HepG2 (cell line): ENCODE measurements around the gene MLLT1. TPM values are rescaled to one million over a fixed set of nuclear protein-coding genes. Genes with fewer than 3 reads are reported as not detected.
A peak's percentile ranks its signal among the peaks of the same experiment; 100 is the strongest.

Experiments
- ATAC-seq: fragments of 200-7000 bp; cut with Tn5 transposase; 3 replicates; pipeline ENCODE4 v1.9.1; 2020; ENCODE audit warnings: mild to moderate bottlenecking, moderate library complexity
- BruUV-seq: library from RNA; stranded (reverse); fragments of 400-500 nt; replicated peaks from 2 replicates; lab custom pipeline; 2021; lab: Mats Ljungman, UMichigan
- CTCF ChIA-PET: fragments of 300-600 bp; formaldehyde crosslinking; extraction: SDS; loops from one replicate; lab custom pipeline; 2021; ENCODE audit warnings: low total read pairs, inconsistent platforms, low intra/inter-chr PET ratio; lab: Yijun Ruan, JAX
- POLR2A ChIA-PET: fragments of 350-600 bp; sonication (Branson Sonifier 250); formaldehyde crosslinking; loops from one replicate; lab custom pipeline; 2020; ENCODE audit warnings: antibody characterized with exemption, inconsistent platforms; lab: Yijun Ruan, JAX
- DNase-seq: peaks from one replicate; pipeline ENCODE4 v3.0.0-alpha.2; 2015; ENCODE audit warnings: low spot score
- FAIRE-seq: peaks from 3 replicates; lab custom pipeline; 2011; peaks lifted over from hg19 to GRCh38; lab: Jason Lieb, UNC
- H2AFZ ChIP-seq: one replicate; pipeline ENCODE4 v1.6.1; 2011; ENCODE audit warnings: low read length, inconsistent platforms
- H3K27ac ChIP-seq: fragments of 300-600 bp; 3 replicates; pipeline ENCODE4 v1.8.0; 2011; ENCODE audit warnings: mixed run types, mild to moderate bottlenecking, mixed read lengths, low read length, inconsistent platforms; ENCODE audit not compliant: insufficient read depth; ENCODE audit errors: extremely low read length
- H3K27me3 ChIP-seq, 2 experiments: fragments of 200-600 bp in 1 of 2; 2 replicates in 1 of 2; 3 replicates in 1 of 2; pipeline versions ENCODE4 v1.6.0 to v1.8.0; 2011; ENCODE audit warnings: low read length in 2 of 2, mild to moderate bottlenecking in 2 of 2, moderate library complexity in 2 of 2, inconsistent platforms in 1 of 2; ENCODE audit not compliant: insufficient read depth in 2 of 2, control insufficient read depth in 1 of 2
- H3K36me3 ChIP-seq, 2 experiments: fragments of 200-600 bp in 1 of 2; replicated peaks in 1 of 2; 2 replicates in 1 of 2; 3 replicates in 1 of 2; pipeline versions ENCODE4 v1.5.1 to v1.8.0; 2011; ENCODE audit warnings: low read length in 2 of 2, inconsistent platforms in 1 of 2; ENCODE audit not compliant: insufficient read depth in 2 of 2, control insufficient read depth in 1 of 2
- H3K4me1 ChIP-seq: 2 replicates; pipeline ENCODE4 v1.5.1; 2012; ENCODE audit warnings: low read length, inconsistent platforms; ENCODE audit not compliant: insufficient read depth
- H3K4me2 ChIP-seq: 2 replicates; pipeline ENCODE4 v1.6.0; 2011; ENCODE audit warnings: low read depth, low read length, inconsistent platforms
- H3K4me3 ChIP-seq, 3 experiments: fragments of 200-600 bp in 1 of 3; sonication (generic), shearing (Covaris generic) in 1 of 3; replicated peaks in 1 of 3; 2 replicates each; pipeline ENCODE4 v1.5.1; 2011 to 2016; ENCODE audit warnings: low read length in 3 of 3, inconsistent platforms in 2 of 3, low read depth in 2 of 3, mild to moderate bottlenecking in 2 of 3, control low read depth in 1 of 3, mixed read lengths in 1 of 3; ENCODE audit not compliant: insufficient read depth in 1 of 3
- H3K79me2 ChIP-seq: one replicate; pipeline ENCODE4 v1.6.1; 2011; ENCODE audit warnings: low read length, inconsistent platforms; ENCODE audit not compliant: insufficient read depth
- H3K9ac ChIP-seq: 2 replicates; pipeline ENCODE4 v1.6.0; 2011; ENCODE audit warnings: mild to moderate bottlenecking, low read depth, low read length, inconsistent platforms; ENCODE audit not compliant: insufficient read depth
- H3K9me3 ChIP-seq: 2 replicates; pipeline ENCODE4 v1.5.1; 2012; ENCODE audit warnings: mild to moderate bottlenecking, low read length
- H4K20me1 ChIP-seq: 2 replicates; pipeline ENCODE4 v1.6.0; 2011; ENCODE audit warnings: inconsistent platforms, mild to moderate bottlenecking, low read length, moderate library complexity; ENCODE audit not compliant: insufficient read depth
- HDAC1 ChIP-seq: sonication (generic); formaldehyde crosslinking; IDR thresholded peaks from 2 replicates; pipeline ENCODE4 v1.5.1; 2020; ENCODE audit warnings: mild to moderate bottlenecking, missing genetic modification reagents
- ZBTB3 ChIP-seq: sonication (generic); formaldehyde crosslinking; IDR thresholded peaks from 2 replicates; pipeline ENCODE4 v1.4.0; 2020; ENCODE audit warnings: low read depth, mild to moderate bottlenecking, moderate library complexity, missing genetic modification reagents, borderline replicate concordance
- WGBS: methylation state at CpG from one replicate; pipeline ENCODE4 v1.1.6; 2017; ENCODE audit warnings: low lambda C conversion rate; 5-methylcytosine and 5-hydroxymethylcytosine counted together
- in situ Hi-C: cut with HindIII; loops from 2 replicates; pipeline ENCODE4 v1.10.0; 2017; ENCODE audit warnings: low pct_unique_long_range_greater_than_20kb; ENCODE audit not compliant: extremely low pct_ligation_motif_present
- intact Hi-C: fragments of 100-400 bp; cut with micrococcal nuclease; formaldehyde crosslinking; loops from one replicate; pipeline ENCODE4 v1.10.0; 2022; ENCODE audit not compliant: unreplicated experiment
- polyA plus RNA-seq, 8 experiments: library from polyadenylated mRNA; depleted of rRNA in 3 of 8; stranded (reverse) in 7 of 8; unstranded in 1 of 8; fragments of >200 nt; fragmentation: Illumina TruSeq in 4 of 8; extraction: Trizol in 4 of 8; gene quantifications; 2 replicates each; pipeline versions ENCODE4 v1.2.1 to v1.2.3, GENCODE V29; 2011 to 2016; ENCODE audit warnings: low read depth in 4 of 8, missing spikeins in 1 of 8, mixed read lengths in 1 of 8; ENCODE audit not compliant: insufficient read depth in 1 of 8
- total RNA-seq, 5 experiments: library from RNA; depleted of rRNA; stranded (reverse); fragments of >200 nt; fragmentation: Illumina TruSeq; extraction: Trizol; gene quantifications; 2 replicates each; pipeline ENCODE4 v1.2.3, GENCODE V29; 2016; ENCODE audit warnings: low read depth in 1 of 5
- TF ChIP-seq, protein P1 (sequence below), 2 experiments: sonication (generic) in 1 of 2; formaldehyde crosslinking in 1 of 2; IDR thresholded peaks; 2 replicates each; pipeline versions ENCODE4 v1.6.1 to v1.9.0; 2014 to 2022; ENCODE audit warnings: antibody characterized with exemption in 1 of 2, borderline replicate concordance in 1 of 2, inconsistent platforms in 1 of 2, low read depth in 1 of 2, missing genetic modification reagents in 1 of 2
- TF ChIP-seq, protein P2 (sequence below): sonication (generic); formaldehyde crosslinking; conservative IDR thresholded peaks from 2 replicates; pipeline ENCODE4 v1.8.0; 2022; ENCODE audit warnings: low read depth, missing genetic modification reagents
- TF ChIP-seq, protein P3 (sequence below): sonication (generic); formaldehyde crosslinking; IDR thresholded peaks from 2 replicates; pipeline ENCODE4 v1.4.0; 2020; ENCODE audit warnings: missing genetic modification reagents
- TF ChIP-seq, protein P4 (sequence below): sonication (generic); formaldehyde crosslinking; IDR thresholded peaks from 2 replicates; pipeline ENCODE4; 2020; ENCODE audit warnings: missing genetic modification reagents, mild to moderate bottlenecking, borderline replicate concordance

Gene MLLT1
- total and polyA plus RNA-seq, 2 of the 13 experiments (the other 11 are each of a cell fraction or from before 2014, with no cell fraction given): 11.7 to 12.2 TPM

DNA sequence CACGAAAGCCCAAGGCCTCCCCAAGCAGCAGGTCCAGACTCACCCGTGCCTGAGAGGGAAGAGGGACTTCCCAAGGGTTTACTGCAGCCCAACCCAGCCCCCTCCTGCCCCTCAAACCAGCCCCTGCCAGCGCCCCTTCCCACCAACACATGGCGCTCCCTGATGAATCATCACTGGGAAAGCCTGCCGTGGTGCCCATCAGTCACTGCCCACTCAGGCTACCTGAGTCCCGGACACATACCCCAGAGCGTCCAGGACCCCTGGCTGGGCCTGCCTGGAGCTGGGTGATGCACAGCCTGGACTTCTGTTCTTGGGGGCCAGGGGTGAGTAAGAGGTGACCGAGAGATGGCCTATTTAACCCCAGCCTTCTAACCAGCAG is 60.6 kb downstream of the MLLT1 start (continued):
- TF ChIP-seq, protein P1, sequence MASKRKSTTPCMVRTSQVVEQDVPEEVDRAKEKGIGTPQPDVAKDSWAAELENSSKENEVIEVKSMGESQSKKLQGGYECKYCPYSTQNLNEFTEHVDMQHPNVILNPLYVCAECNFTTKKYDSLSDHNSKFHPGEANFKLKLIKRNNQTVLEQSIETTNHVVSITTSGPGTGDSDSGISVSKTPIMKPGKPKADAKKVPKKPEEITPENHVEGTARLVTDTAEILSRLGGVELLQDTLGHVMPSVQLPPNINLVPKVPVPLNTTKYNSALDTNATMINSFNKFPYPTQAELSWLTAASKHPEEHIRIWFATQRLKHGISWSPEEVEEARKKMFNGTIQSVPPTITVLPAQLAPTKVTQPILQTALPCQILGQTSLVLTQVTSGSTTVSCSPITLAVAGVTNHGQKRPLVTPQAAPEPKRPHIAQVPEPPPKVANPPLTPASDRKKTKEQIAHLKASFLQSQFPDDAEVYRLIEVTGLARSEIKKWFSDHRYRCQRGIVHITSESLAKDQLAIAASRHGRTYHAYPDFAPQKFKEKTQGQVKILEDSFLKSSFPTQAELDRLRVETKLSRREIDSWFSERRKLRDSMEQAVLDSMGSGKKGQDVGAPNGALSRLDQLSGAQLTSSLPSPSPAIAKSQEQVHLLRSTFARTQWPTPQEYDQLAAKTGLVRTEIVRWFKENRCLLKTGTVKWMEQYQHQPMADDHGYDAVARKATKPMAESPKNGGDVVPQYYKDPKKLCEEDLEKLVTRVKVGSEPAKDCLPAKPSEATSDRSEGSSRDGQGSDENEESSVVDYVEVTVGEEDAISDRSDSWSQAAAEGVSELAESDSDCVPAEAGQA (IDR thresholded peaks at IDR 0.05; ENCODE audit: low read depth): no peak
- TF ChIP-seq, protein P1 (CRISPR knock-in tag; IDR thresholded peaks at IDR 0.05; ENCODE audit: borderline replicate concordance): no peak

DNA sequence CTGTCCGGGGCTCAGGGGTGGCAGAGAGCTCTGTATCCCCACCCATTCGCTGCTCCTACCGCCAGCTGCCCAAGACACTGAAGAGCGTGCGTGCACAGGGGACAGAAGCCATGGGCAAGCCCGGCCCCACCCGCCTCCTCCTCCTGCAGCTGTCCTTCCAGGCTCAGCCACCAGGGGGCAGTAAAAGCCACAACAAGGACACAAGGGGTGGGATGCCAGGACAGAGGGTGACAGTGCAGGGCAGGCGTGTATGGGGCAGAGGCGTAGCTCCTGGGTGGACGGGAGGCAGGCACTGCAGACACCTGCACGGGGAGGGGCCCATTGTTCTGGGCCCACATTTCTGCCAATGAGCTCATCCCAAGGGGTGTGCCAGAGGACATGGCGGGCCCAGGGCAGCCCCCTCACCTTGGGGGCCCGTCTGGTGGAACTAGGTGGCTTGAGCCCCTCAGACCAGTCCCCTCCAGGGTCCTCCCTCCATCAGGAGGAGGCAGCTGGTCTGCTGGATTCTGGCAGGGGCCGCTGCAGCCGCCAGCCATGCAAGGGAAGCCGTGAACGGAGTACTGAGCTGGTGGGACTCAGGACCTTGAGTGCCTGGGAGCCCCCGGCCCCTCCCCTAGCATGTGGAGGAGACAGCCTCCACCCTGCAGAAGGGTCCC is 61.2 kb downstream of the MLLT1 start:
- Histone ChIP-seq H3K27ac (no peak overlapping the region), H3K4me1 (no peaks in the 10 kb centered on the region), H3K4me3 (no peak overlapping the region), H3K27me3 (no peaks in the 10 kb centered on the region), H2AFZ (no peak overlapping the region), H3K79me2 (no peaks in the 10 kb centered on the region), H4K20me1 (no peaks in the 10 kb centered on the region), H3K9ac (no peak overlapping the region), H3K9me3 (no peaks in the 10 kb centered on the region), H3K4me2 (no peak overlapping the region), H3K36me3 (peaks cover 12 to 15% of the 10 kb centered on the region in 2 experiments; a peak in 4 of 5 replicates)
- 55% methylated on average over 4 of the region's 18 CpGs for WGBS
- DNase-seq (peak; percentile 77), FAIRE-seq (peak; percentile 54), ATAC-seq (peak; percentile 73)
- CTCF ChIA-PET: interaction anchor here (1.0 to 1.4 kb wide), 2 partner anchors 53 to 81 kb away, joined by 3 to 10 read pairs; no protein-coding TSS in a partner anchor
- in situ Hi-C loops (no loop called here), intact Hi-C loops (no loop called here)
- no TSS peak for BruUV-seq
- POLR2A ChIA-PET: no interaction called here
- TF ChIP-seq ZBTB3 (no peak), HDAC1 (CRISPR knock-in tag) (no peak)
- TF ChIP-seq, protein P2, sequence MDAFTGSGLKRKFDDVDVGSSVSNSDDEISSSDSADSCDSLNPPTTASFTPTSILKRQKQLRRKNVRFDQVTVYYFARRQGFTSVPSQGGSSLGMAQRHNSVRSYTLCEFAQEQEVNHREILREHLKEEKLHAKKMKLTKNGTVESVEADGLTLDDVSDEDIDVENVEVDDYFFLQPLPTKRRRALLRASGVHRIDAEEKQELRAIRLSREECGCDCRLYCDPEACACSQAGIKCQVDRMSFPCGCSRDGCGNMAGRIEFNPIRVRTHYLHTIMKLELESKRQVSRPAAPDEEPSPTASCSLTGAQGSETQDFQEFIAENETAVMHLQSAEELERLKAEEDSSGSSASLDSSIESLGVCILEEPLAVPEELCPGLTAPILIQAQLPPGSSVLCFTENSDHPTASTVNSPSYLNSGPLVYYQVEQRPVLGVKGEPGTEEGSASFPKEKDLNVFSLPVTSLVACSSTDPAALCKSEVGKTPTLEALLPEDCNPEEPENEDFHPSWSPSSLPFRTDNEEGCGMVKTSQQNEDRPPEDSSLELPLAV (CRISPR knock-in tag): no peak
- TF ChIP-seq, protein P3, sequence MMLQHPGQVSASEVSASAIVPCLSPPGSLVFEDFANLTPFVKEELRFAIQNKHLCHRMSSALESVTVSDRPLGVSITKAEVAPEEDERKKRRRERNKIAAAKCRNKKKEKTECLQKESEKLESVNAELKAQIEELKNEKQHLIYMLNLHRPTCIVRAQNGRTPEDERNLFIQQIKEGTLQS (CRISPR knock-in tag): no peak
- TF ChIP-seq, protein P4, sequence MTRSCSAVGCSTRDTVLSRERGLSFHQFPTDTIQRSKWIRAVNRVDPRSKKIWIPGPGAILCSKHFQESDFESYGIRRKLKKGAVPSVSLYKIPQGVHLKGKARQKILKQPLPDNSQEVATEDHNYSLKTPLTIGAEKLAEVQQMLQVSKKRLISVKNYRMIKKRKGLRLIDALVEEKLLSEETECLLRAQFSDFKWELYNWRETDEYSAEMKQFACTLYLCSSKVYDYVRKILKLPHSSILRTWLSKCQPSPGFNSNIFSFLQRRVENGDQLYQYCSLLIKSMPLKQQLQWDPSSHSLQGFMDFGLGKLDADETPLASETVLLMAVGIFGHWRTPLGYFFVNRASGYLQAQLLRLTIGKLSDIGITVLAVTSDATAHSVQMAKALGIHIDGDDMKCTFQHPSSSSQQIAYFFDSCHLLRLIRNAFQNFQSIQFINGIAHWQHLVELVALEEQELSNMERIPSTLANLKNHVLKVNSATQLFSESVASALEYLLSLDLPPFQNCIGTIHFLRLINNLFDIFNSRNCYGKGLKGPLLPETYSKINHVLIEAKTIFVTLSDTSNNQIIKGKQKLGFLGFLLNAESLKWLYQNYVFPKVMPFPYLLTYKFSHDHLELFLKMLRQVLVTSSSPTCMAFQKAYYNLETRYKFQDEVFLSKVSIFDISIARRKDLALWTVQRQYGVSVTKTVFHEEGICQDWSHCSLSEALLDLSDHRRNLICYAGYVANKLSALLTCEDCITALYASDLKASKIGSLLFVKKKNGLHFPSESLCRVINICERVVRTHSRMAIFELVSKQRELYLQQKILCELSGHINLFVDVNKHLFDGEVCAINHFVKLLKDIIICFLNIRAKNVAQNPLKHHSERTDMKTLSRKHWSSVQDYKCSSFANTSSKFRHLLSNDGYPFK (CRISPR knock-in tag): no peak
